HG03442 (cell line): ENCODE results near the gene TEX54.
"Not testable (repeated sequence)": the region's sequence is repeated elsewhere in the genome, so short reads cannot be mapped to it uniquely, and the experiment has no call there.

Source experiments
- ATAC-seq: cut with Tn5 transposase; IDR thresholded peaks from one replicate; pipeline ENCODE4 v1.9.1; 2021; ENCODE audit warnings: mild to moderate bottlenecking, moderate library complexity; ENCODE audit not compliant: unreplicated experiment

TEX54 gene

DNA sequence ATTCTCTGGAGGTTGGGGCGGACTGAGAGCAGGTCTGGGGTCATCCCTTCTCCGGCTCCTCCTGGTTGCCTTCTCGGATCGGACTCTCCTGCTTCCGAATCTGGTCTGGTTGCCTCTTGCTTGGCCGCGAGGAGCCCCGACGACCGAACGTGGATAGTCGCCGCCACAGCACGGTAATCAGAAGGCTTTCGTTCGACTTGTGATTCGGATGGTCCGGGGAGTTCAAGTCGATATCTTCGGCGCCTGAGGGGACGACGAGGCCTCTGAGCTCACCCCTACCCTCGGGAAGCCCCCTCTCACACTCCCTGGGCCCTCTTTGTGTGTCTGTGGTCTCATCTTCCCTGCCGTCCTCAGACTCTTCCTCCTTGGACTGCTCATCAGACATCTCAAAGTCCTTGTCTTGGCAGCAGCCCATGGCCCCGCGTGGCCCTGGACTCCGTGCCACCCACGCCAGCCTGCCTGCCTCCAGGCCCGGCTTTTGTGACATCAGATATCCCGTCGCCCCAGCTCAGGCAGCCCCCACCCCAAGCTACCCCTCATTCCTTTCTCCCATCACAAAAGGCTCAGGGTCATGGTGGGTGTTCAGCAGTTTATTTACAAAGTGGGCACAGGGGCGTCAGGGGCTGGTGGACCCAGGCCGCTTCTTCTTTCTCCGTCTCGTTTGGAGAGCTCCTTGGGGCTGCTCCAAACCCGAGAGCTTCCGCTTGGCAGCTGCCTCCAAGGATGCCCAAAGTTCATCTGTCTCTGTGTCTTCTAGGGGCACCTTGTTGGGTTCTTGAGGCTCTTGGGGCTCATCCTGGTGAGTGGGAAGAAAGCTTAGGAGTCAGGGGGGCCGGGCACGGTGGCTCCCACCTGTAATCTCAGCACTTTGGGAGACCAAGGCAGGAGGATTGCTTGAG lies at the start of gene TEX54:
TEX54 (minus strand) TSS at position 506 of the 899 bp plus-strand sequence.
- ATAC-seq = peak; percentile 6

DNA sequence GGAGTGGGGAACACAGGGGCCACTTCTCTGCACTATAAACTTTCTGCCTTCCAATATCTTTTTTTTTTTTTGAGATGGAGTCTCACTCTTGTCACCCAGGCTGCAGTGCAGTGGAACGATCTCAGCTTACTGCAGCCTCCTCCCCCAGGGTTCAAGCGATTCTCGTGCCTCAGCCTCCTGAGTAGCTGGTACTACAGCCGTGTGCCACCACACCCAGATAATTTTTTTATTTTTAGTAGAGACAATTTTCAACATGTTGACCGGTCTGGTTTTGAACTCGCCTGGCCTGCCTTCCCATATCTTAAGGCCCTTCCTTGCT lies 49.7 kb upstream of the TEX54 start:
- ATAC-seq = no peak

DNA sequence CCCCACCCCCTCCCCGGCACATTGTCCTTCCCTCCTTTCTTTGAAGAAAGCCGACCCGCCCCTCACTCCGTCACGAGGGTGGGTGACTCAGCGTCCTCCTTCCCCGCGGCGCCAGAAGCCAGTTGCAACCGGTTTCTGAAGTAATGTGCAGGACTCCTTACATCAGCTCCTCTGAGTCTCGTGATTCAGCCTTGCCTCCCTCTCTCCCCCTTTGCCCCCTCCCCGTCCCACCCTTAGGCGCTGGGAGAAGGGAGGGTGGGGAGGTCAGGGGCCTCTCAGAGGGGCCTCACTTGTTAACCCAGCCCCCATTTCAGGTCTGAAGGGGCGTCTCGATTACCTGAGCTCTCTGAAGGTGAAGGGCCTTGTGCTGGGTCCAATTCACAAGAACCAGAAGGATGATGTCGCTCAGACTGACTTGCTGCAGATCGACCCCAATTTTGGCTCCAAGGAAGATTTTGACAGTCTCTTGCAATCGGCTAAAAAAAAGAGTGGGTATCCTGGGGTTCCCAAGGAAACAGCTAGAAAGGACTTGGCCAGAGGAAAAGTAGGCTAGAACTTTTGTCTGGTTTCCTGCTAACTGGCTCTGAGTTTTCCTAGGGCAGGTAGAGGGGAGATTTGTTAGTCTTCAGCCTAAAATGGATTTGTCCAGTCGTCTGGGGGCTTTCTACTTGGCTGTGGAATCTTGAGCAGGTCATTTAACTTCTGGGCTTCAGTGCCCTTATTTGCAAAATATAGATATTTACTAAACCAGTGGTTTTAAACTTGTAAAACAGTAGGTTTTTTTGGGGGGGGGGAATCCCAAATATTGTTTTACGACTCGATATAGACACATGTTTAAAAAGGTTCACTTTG lies 49.2 kb upstream of the TEX54 start:
- peak; percentile 43 for ATAC-seq

DNA sequence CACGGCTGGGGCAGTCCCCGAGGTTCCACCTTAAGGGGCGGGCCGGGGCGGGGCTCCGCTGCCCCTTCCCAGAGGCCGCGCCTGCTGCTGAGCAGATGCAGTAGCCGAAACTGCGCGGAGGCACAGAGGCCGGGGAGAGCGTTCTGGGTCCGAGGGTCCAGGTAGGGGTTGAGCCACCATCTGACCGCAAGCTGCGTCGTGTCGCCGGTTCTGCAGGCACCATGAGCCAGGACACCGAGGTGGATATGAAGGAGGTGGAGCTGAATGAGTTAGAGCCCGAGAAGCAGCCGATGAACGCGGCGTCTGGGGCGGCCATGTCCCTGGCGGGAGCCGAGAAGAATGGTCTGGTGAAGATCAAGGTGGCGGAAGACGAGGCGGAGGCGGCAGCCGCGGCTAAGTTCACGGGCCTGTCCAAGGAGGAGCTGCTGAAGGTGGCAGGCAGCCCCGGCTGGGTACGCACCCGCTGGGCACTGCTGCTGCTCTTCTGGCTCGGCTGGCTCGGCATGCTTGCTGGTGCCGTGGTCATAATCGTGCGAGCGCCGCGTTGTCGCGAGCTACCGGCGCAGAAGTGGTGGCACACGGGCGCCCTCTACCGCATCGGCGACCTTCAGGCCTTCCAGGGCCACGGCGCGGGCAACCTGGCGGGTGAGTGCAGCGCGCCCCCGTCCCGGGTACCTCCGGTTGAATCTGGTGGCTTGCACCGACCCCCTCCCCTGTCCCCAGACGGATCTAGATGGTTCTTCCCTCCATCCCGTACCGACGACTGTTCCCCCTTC lies 48.4 kb upstream of the TEX54 start, which contains the start of gene SLC3A2:
SLC3A2 (plus strand) TSS at position 94 of the 776 bp plus-strand sequence; CDS start at position 222, 128 bp downstream.
- ATAC-seq = peak; percentile 71

DNA sequence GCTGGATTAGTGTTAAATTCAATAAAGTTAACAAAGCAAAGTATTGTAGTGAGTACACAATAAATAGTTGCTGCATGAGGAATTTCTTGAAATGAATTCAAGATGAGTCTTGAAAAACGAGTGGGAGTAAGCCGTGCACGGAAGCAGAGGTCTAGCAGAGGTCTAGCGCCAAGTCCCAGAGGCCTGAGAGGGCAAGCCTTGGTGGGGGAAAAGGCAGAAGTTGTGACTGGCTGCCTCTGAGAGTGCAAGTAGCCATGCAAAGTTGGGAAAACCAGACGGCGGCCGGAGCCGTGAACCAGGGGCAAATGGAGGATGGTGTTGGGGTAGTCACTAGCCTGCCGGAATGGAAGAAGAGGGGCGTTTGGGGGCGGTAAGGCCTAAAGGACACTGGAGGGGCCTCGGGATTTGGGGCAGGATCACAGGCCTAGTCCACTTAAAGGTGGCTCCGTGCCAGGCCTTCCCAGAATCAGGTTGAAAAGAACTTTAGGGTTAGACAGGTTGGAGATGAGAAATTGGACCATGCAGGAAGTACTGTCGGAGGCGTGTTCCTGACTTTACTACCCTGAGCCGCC lies 47.7 kb upstream of the TEX54 start:
- ATAC-seq = peak; percentile 11

- ATAC-seq = no peak
These were observed 46.8 kb upstream of the TEX54 start for GRCh38 chr11:62879235-62879978.

DNA sequence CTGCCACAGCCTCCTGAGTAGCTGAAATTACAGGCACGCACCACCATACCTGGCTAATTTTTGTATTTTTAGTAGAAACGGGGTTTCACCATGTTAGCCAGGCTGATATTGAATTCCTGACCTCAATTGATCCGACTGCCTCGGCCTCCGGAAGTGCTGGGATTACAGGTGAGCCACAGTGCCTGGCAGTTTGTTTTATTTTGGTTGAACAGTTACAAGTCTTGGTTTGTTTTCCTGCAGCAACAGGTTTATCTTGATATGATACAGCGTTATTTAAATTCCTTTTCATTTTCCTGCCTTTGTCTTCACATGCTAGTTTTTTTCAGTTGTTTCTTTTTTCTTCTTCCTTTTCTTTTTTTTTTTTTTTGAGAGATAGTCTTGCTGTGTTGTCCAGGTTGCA lies 44.1 kb upstream of the TEX54 start:
- ATAC-seq = no peak

DNA sequence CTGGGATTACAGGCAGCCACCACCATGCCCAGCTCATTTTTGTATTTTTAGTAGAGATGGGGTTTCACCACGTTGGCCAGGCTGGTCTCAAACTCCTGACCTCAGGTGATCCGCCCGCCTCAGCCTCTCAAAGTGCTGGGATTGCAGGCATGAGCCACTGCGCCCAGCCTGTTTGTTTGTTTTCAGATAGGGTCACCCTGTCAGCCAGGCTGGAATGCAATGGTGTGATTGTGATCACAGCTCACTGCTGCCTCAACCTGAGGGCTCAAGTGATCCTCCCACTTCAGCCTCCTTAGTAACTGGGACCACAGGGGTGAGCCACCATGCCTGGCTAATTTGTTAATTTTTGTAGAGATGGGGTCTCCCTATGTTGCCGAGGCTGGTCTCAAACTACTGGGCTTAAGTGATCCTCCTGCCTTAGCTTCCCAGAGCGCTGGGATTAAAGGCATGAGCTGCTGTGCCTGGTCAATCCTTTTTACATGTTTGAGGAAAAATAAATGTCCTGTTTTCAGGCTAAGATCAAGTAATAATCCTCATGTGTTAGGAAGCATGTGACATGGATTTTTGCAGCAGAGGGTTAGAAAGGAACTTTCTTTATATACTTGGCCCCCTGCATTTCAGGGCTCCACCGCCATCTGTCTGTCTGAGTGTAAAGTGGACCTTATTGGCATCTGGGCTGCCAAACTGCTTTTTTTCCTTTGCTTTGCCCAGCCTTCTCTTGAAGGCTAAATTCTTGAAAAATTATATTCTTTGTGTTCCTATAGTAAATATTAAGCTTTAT lies 43.2 kb upstream of the TEX54 start:
- no peak for ATAC-seq

DNA sequence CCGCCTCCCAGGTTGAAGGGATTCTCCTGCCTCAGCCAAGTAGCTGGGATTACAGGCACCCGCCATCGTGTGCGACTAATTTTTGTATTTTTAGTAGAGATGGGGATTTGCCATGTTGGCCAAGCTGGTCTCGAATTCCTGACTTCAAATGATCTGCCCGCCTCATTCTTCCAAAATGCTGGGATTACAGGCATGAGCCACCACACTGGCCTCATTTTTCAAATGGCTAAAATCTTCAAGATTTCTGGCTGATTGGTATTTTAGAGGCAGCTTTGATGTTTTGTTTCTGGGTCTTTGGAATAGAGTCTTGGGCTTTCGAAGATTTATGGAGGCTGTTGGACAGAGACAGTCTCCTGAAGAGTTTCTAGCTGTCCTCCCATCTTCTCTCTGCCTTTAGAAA lies 42.2 kb upstream of the TEX54 start:
- ATAC-seq = no peak

DNA sequence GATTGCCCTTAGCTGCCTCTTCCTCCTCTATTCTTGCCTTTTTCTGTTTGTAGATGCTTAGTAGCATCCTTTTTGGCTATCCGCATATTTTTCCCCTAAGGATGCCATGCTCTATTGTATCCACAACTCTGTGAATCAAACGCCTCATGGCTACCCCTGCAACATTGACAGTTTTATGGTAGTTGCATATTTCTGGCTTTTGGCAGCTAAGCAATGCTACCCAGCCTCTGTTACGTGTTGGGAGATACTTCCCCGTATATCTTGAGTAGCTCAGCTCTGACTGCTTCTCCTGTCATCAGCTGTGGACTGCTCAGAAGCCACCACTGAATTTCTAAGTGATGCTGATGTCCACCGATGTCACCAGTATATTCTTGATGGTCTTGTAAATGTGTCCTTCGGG lies 33.0 kb upstream of the TEX54 start:
- ATAC-seq = no peak

GRCh38 chr11:62863687-62864335 lies 31.2 kb upstream of the TEX54 start:
- ATAC-seq = no peak

GRCh38 chr11:62861564-62862192 lies 29.0 kb upstream of the TEX54 start:
- ATAC-seq = not testable (repeated sequence)

DNA sequence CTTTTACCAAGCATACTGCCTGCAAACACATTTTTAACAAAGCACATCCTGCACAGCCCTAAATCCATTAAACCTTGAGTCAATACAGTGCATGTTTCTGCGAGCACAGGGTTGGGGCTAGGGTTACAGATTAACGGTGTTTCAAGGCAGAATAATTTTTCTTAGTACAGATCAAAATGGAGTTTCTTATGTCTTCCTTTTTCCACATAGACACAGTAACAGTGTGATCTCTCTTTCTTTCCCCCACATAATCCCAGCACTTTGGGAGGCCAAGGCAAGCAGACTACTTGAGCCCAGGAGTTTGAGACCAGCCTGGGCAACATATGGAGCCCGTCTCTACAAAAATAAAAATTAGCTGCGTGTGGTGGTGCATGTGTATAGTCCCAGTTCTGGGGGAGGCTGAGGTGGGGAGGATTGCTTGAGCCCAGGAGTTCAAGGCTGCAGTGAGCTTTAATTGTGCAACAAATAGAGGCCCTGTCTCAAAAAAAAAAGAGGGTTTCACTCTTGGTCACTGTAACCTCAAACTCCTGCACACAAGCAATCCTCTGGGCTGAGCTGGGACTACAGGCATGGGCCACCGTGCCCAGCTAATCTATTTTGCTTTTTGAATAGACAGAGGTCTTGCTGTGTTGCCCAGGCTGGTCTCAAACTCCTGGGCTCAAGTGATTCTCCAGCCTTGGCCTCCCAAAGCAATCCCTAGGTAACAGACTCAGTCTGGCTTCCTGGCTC lies 28.4 kb upstream of the TEX54 start:
- ATAC-seq = no peak

DNA sequence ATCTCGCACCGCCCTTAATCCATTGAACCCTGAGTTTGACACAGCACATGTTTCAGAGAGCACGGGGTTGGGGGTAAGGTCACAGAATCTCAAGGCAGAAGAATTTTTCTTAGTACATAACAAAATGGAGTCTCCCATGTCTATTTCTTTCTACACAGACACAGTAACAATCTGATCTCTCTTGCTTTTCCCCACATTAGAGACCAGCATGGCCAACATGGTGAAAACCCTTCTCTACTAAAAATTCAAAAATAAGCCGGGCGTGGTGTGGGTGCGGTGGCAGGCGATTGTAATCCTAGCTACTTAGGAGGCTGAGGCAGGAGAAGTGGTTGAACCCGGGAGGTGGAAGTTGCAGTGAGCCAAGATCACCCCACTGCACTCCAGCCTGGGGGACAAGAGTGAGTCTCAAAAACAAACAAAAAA lies 26.7 kb upstream of the TEX54 start:
- ATAC-seq = not testable (repeated sequence)

GRCh38 chr11:62858201-62858600 lies 25.6 kb upstream of the TEX54 start:
- ATAC-seq = no peak

DNA sequence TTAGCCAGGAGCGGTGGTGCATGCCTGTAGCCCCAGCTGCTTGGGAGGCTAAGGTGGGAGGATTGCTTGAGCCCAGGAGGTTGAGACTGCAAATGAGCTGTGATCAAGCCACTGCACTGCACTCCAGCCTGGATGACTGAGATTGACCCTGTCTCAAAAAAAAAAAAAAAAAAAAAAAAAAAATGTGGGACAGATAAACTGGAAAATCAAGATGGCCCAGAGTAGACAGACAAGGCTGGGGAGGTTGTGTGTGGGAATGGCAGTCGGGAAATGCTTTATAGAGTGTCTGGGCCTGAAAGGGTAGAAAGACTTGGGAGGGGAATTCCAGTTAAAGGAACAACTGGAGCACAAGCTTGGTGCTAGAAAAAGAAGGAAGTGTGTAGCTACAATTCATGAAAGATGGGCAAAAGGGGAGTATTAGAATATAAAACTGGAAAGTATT lies 24.9 kb upstream of the TEX54 start:
- no peak for ATAC-seq

DNA sequence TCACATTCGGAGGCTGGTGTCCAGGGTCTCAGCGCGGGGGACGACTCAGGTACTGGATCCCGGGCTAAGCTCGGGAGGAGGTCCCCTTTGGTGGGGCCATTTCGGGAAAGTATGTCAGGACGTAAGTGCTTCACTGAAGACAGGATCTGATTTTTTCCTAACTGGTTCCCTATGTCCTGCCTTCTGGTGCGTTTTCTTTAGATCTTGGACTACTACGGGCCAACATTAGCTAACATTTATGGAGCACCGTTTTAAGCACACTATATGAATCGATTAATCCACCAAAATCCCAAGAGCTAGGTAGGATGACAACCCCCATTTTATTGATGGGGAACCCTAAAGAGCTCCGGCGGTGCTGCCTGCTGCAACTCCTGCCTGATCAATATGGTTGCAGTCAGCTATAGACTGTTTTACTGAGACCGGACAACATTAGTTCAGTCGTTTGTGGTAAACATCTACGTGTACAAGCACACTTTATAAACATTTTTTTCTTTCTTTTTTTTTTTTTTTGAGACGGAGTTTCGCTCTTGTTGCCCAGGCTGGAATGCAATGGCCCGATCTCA lies 23.8 kb upstream of the TEX54 start:
- no peak for ATAC-seq
